Measurements from ENCODE around the gene SYMPK.
A peak's percentile ranks its signal among the peaks of the same experiment; 100 is the strongest.

SYMPK gene

GRCh38 chr19:45781214-45782161 lies 81.5 kb downstream of the SYMPK start:
- DNase-seq, result no peak

- DNase-seq, result no peak
These were observed 82.3 kb downstream of the SYMPK start for GRCh38 chr19:45780448-45781213.

GRCh38 chr19:45780146-45780447 lies 82.8 kb downstream of the SYMPK start:
- no peak for DNase-seq

GRCh38 chr19:45779231-45780145 lies 83.5 kb downstream of the SYMPK start:
- DNase-seq, result peak; percentile 84

GRCh38 chr19:45778010-45778661 lies 84.8 kb downstream of the SYMPK start:
- no peak for DNase-seq

GRCh38 chr19:45777395-45777961 lies 85.5 kb downstream of the SYMPK start:
- DNase-seq, result no peak

- no peak for DNase-seq
These were observed 88.2 kb downstream of the SYMPK start for GRCh38 chr19:45774765-45775164.

- DNase-seq, result no peak
These were observed 89.6 kb downstream of the SYMPK start for GRCh38 chr19:45773384-45773783.

GRCh38 chr19:45772912-45773311 lies 90.0 kb downstream of the SYMPK start:
- DNase-seq, result no peak

GRCh38 chr19:45772130-45772840 lies 90.7 kb downstream of the SYMPK start:
- DNase-seq, result no peak

- peak; percentile 39 for DNase-seq
These were observed 91.5 kb downstream of the SYMPK start for GRCh38 chr19:45771311-45771933.

- DNase-seq, result peak; percentile 100
These were observed 92.5 kb downstream of the SYMPK start for GRCh38 chr19:45770192-45771101.

GRCh38 chr19:45769821-45770191 lies 93.1 kb downstream of the SYMPK start:
- peak; percentile 87 for DNase-seq

- peak; percentile 95 for DNase-seq
These were observed 93.8 kb downstream of the SYMPK start, which contains the start of gene SIX5 for GRCh38 chr19:45768984-45769782. SIX5 (minus strand) TSS chr19:45769252; CDS start chr19:45768844, 408 bp downstream.

- no peak for DNase-seq
These were observed 94.3 kb downstream of the SYMPK start for GRCh38 chr19:45768655-45768983.

GRCh38 chr19:45767881-45768654 lies 94.9 kb downstream of the SYMPK start:
- peak; percentile 87 for DNase-seq

GRCh38 chr19:45767410-45767880 lies 95.5 kb downstream of the SYMPK start:
- DNase-seq, result peak; percentile 83

Measured in right kidney (tissue), 1 donor.